Mesodermal cell (in vitro differentiated cells): Measurements from ENCODE around the gene IFIT3.
"Not testable (repeated sequence)": the region's sequence is repeated elsewhere in the genome, so short reads cannot be mapped to it uniquely, and the experiment has no call there.

Experiments
- H3K27ac ChIP-seq: 2 replicates; pipeline ENCODE4 v1.7.0; 2013; ENCODE audit warnings: mild to moderate bottlenecking, low read depth, low read length, moderate library complexity; ENCODE audit not compliant: severe bottlenecking
- H3K36me3 ChIP-seq: 2 replicates; pipeline ENCODE4 v1.7.1; 2013; ENCODE audit warnings: mild to moderate bottlenecking, low read length, moderate library complexity; ENCODE audit not compliant: control insufficient read depth, insufficient read depth
- H3K4me1 ChIP-seq: one replicate; pipeline ENCODE4 v1.7.1; 2013; ENCODE audit warnings: mild to moderate bottlenecking, low read length; ENCODE audit not compliant: insufficient read depth, control insufficient read depth, poor library complexity, severe bottlenecking
- H3K4me3 ChIP-seq: 2 replicates; pipeline ENCODE4 v1.7.0; 2013; ENCODE audit warnings: low read length, control low read depth, mild to moderate bottlenecking; ENCODE audit not compliant: insufficient read depth, poor library complexity, severe bottlenecking; ENCODE audit errors: extremely low read depth
- H3K9me3 ChIP-seq: 2 replicates; pipeline ENCODE4 v1.7.1; 2013; ENCODE audit warnings: mild to moderate bottlenecking, low read length, moderate library complexity; ENCODE audit not compliant: control insufficient read depth
- WGBS, 2 experiments: methylation state at CpG; one replicate each; pipeline ENCODE4 v1.1.5; 2013; ENCODE audit warnings: missing lambda C conversion rate in 2 of 2; ENCODE audit not compliant: insufficient coverage in 2 of 2; 5-methylcytosine and 5-hydroxymethylcytosine counted together

Gene IFIT3

DNA sequence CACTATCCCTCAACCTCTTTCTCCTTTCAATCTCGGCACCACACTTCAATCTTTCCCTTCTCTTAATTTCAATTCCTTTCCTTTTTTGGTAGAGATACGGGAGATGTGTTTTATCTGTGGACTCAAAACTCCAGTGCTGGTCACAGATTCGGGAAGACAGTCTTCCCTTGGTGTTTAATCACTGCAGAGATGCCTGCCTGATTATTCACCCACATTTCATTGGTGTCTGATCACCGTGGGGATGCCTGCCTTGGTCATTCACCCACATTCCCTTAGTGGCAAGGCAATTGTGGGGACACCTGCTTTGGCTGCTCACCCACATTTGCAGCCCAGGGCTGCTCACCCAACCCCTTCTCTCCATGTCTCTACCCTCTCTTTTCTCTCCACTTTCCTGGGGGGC is 42.5 kb upstream of the IFIT3 start:
- H3K4me1 ChIP-seq, H3K27ac ChIP-seq, H3K36me3 ChIP-seq, H3K9me3 ChIP-seq, H3K4me3 ChIP-seq: not testable (repeated sequence)
- 85 to 100% methylated on average over 1 to 4 of the region's 4 CpGs for WGBS, 2 experiments

DNA sequence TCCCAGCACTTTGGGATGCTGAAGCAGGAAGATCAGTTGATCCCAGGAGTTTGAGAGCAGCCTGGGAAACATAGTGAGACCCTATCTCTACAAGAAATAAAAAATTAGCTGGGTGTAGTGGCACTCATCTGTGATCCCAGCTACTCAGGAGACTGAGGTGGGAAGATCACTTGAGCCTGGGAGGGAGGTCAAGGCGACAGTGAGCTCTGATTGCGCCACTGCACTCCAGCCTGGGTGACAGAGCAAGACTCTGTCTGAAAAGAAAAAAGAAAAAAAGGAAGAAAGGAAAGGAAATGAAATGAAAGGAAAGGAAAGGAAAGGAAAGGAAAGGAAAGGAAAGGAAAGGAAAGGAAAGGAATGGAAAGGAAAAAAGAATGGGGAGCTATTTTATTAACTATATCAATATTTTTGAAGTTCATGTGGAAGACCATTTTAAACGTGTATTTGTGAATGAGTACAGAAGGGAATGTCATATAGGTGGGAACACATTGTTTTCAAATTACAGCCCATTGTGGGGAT is 33.0 kb upstream of the IFIT3 start:
- H3K4me3 ChIP-seq: no peak overlapping the region
- WGBS, 2 experiments: 96 to 100% methylated on average over 2 of the region's 3 CpGs

DNA sequence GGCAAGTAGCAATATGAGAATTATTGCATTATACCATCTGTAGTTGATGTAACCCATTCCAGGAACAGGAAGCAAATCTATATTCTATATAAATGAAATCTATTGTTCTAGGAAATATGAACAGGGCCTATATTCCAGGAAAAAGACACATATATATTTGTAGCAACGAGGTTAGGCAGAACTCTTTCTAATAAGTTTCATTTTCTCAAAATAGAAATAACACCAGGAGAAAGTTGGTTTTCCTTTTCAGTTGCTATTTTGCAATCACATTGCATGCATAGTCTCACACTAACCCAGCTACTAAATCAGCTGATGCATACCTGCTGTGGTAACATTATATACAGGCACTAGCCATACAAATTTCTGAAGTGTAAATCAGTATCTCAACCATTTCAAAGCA is 32.2 kb upstream of the IFIT3 start:
- Histone ChIP-seq H3K36me3 (no peaks in the 10 kb centered on the region), H3K9me3 (no peaks in the 10 kb centered on the region), H3K27ac (no peak overlapping the region), H3K4me3 (no peak overlapping the region), H3K4me1 (no peaks in the 10 kb centered on the region)
- WGBS, 2 experiments: no CpG with 5 or more reads among the region's 1 CpG

More for the DNA sequence above, 33.0 kb upstream of the IFIT3 start:
- no peak overlapping the region for H3K27ac ChIP-seq
- H3K4me1 ChIP-seq: no peaks in the 10 kb centered on the region
- no peaks in the 10 kb centered on the region for H3K9me3 ChIP-seq
- no peaks in the 10 kb centered on the region for H3K36me3 ChIP-seq

DNA sequence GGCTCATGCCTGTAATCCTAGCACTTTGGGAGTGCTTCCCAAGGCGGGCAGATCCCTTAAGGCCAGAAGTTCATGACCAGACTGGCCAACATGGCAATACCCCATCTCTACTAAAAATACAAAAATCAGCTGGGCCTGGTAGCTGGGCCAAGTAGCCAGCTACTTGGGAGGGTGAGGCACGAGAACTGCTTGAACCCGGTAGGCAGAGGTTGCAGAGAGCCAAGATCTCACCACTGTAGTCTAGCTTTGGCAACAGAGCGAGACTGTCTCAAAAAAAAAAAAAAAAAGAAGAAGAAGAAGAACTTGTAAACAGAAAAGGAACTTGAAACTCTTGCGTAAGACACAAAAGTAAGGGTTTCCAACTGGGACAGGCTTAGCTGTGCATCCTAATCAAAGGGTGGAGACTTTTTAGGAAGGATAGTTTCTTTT is 31.6 kb upstream of the IFIT3 start:
- Histone ChIP-seq H3K9me3 (no peaks in the 10 kb centered on the region), H3K36me3 (no peaks in the 10 kb centered on the region), H3K4me1 (no peaks in the 10 kb centered on the region), H3K4me3 (no peak overlapping the region), H3K27ac (no peak overlapping the region)
- 79 to 98% methylated on average over 3 to 5 of the region's 5 CpGs for WGBS, 2 experiments

DNA sequence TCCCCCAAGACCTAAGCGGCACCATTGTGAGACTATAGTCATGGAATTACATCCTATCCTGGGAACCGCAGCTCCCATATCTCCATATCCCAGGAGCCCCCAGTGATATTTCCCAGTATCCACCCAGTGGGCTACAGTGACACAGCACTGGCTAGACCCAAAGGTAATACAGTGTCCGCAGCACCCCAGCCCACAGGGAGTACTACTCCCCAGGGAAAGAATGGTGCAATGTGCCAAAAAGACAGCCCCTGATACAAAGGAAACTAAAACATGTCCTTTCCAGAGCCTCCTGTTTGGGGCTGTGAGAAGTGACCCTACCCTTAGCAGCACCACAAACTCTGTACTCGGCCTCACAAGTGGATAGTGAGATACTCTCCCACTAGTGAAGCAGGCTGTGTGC is 30.4 kb upstream of the IFIT3 start:
- H3K36me3 ChIP-seq: no peaks in the 10 kb centered on the region
- H3K9me3 ChIP-seq: no peaks in the 10 kb centered on the region
- 90 to 100% methylated on average over 2 to 3 of the region's 4 CpGs for WGBS, 2 experiments
- no peak overlapping the region for H3K27ac ChIP-seq
- no peaks in the 10 kb centered on the region for H3K4me1 ChIP-seq
- H3K4me3 ChIP-seq: no peak overlapping the region

DNA sequence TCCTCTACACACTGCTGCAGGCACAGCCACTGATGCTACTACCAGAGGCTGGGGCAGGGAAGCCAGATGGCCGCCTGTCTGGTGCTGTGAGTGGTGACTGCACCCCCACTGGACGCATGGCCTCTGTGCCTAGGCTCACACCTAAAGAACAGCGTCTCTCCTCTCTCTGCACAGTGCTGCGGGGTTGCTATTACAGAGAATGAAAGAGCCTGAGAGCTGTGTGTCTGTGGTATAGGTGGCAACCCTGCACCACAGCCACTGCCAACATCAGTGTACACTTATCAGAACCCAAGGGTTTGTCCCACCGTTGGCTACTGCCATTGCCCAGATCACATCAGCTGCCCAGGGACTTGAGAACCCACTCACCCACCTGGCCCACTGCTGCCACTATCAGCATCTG is 30.0 kb upstream of the IFIT3 start:
- 94 to 100% methylated on average over 2 to 4 of the region's 5 CpGs for WGBS, 2 experiments
- Histone ChIP-seq H3K36me3 (no peaks in the 10 kb centered on the region), H3K27ac (no peak overlapping the region), H3K4me1 (no peaks in the 10 kb centered on the region), H3K9me3 (no peaks in the 10 kb centered on the region), H3K4me3 (no peak overlapping the region)

DNA sequence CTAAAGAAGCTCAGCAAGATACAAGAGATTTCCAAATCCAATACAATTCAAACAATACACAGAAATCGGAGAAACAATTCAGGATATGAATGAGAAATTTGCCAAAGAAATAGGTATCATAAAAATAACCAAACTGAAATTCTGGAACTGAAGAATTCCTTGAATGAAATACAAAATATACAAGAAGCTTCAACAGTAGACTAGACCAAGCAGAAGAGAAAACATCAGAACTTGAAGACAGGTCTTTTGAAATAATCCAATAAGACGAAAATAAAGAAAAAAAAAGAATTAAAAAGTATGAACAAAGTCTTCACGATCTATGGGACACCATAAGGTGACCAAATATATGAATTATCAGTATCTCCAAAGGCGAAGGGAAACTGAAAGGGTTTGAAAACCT is 28.8 kb upstream of the IFIT3 start:
- H3K4me3 ChIP-seq: no peak overlapping the region
- no CpG with 5 or more reads among the region's 4 CpGs for WGBS, 2 experiments

DNA sequence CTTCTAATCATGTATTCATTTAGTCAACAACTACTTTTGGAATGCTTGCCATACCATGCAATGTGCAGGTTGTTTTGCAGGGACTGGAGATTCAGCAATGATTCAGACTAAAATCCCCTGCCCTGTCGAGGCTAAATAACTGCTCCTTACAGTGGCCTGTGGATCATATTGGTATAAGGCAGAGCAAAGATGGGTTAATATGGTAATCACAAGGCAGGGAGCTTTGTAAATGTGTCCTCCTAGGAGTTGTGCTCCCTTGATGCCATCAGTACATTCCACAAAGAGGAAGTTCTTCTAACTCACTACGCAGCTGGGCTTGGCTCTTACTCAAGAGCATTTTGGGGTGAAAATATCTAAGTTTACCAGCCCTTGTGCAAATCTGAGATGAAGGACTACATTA is 26.6 kb upstream of the IFIT3 start:
- 60 to 100% methylated on average over 1 of the region's 2 CpGs for WGBS, 2 experiments
- H3K4me1 ChIP-seq: no peaks in the 10 kb centered on the region
- H3K9me3 ChIP-seq: no peaks in the 10 kb centered on the region
- H3K27ac ChIP-seq: no peak overlapping the region
- H3K36me3 ChIP-seq: no peaks in the 10 kb centered on the region
- H3K4me3 ChIP-seq: no peak overlapping the region

More for the DNA sequence above, 28.8 kb upstream of the IFIT3 start:
- Histone ChIP-seq H3K36me3 (no peaks in the 10 kb centered on the region), H3K4me1 (no peaks in the 10 kb centered on the region), H3K9me3 (no peaks in the 10 kb centered on the region), H3K27ac (no peak overlapping the region)

DNA sequence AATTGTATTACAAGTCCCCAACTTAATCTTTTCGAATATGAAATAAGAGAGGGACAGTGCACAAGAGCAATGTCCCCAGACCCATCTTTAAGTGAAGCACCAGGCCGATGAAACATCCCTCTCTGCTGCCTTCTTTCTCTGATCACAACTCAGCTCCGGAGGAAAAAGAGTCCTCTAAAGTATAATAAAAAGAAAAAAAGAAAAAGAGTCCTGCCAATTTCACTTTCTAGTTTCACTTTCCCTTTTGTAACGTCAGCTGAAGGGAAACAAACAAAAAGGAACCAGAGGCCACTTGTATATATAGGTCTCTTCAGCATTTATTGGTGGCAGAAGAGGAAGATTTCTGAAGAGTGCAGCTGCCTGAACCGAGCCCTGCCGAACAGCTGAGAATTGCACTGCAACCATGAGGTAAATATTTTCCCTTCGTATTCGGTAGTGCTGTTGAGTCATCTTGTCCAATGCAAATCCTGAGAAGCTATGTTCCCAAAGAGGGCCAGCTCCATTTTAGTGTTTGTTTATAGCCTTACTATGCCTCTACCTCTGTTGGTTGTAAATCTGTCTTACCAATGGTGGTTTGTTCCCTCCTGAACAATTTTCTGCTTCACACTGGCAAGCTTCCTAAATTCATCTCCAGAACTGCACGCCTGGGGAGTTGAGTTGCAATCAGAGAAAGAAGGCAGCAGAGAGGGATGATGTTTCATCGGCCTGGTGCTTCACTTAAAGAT is 25.9 kb upstream of the IFIT3 start, which contains the start of gene IFIT2:
TSS of gene IFIT2 (plus strand) at position 326 of the 725 bp plus-strand sequence. CDS start at position 404, 78 bp downstream.
- 74 to 86% methylated on average over 5 to 6 of the region's 10 CpGs for WGBS, 2 experiments
- Histone ChIP-seq H3K36me3 (no peaks in the 10 kb centered on the region), H3K4me3 (no peak within 1 kb of the TSS), H3K9me3 (no peaks in the 10 kb centered on the region), H3K4me1 (no peaks in the 10 kb centered on the region), H3K27ac (no peak within 1 kb of the TSS)

DNA sequence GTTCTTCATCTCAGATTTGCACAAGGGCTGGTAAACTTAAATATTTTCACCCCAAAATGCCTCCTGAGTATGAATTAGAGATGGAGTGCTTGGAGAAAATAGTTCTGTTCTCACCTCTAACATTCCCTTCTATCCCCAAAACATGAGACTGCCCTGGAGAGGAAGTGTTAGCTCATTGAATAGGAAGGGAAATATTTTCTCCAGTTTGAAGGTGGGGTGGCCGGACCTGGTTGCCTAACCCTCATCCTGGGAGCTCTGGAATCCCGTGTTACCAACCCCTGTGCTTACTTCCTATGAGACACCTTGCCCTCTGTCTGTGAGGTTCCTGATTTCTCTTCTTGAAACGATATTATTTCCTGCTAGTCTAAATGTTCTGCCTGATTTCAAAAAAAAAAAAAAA is 25.2 kb upstream of the IFIT3 start:
- H3K27ac ChIP-seq: no peak overlapping the region

DNA sequence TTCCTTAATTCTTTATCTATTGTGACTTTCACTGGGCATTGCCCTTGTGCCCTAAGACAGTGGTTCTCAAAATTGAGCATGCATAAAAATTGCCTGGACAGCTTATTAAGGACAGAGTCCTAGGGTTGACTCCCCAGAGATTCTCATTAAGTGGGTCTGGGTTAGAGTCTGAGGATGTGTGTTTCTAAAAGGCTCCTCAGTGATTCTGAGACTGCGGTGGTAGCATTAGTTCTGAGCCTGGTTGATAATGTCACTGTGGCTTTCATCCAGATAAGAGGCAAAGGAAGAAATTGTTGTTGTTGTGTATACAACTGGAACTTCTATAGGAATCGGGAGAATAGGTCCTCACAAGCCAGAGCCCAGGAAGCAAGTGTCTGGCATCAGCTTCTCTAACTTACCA is 24.6 kb upstream of the IFIT3 start:
- Histone ChIP-seq H3K36me3 (no peaks in the 10 kb centered on the region), H3K27ac (no peak overlapping the region), H3K4me1 (no peaks in the 10 kb centered on the region), H3K9me3 (no peaks in the 10 kb centered on the region), H3K4me3 (no peak overlapping the region)
- WGBS, 2 experiments: 100% methylated on average over 1 of the region's 2 CpGs

More for the DNA sequence above, 25.2 kb upstream of the IFIT3 start:
- Histone ChIP-seq H3K4me3 (no peak overlapping the region), H3K36me3 (no peaks in the 10 kb centered on the region), H3K4me1 (no peaks in the 10 kb centered on the region), H3K9me3 (no peaks in the 10 kb centered on the region)
- 93% methylated on average over 2 of the region's 3 CpGs; no CpG with 5 or more reads in 1 of the 2 experiments for WGBS, 2 experiments
